GM19328 (cell line): Measurements from ENCODE around the gene UBE4B.
A peak's percentile ranks its signal among the peaks of the same experiment; 100 is the strongest.
"Not testable (repeated sequence)": the region's sequence is repeated elsewhere in the genome, so short reads cannot be mapped to it uniquely, and the experiment has no call there.

Experiments
- ATAC-seq: cut with Tn5 transposase; IDR thresholded peaks from one replicate; pipeline ENCODE4 v1.9.1; 2021; ENCODE audit warnings: mild to moderate bottlenecking, moderate library complexity; ENCODE audit not compliant: unreplicated experiment

Gene UBE4B

DNA sequence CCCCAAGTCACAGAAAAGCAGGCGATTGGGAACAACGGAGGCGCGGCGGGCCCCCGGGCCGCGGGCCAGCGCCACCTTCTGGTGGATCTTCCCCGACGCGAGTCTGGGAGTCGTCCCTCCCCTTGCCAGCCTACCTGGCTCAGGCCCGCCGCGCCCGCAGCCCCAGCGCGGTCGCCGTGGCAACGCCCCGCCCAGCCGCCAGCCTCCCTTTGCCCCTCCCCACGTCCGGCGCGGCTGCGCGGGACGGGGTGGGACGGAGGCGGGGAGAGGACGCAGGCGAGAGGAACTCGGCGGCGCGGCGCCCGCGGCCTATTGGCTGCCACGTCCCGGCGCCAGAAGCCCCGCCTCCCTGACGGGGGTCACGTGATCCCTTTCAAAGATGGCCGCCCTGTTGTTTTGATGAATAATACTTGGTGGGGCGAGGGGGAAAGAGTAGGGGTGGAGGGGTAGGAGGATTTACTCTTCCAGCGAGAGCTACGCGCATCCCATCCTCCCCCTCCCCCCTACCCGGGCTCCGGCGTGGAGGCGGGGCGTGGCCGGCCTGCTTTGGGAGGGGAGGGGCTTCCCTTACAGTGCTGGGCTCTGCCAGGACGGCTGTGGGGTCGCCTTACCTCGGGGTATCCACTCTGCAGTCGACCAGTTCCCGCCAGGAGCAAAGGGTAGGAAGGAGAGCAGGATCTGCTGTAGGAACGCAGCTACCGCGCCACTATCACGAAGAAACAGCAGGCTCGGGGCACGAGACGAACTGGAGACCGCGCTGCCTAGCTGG, at the start of gene UBE4B:
TSS of gene UBE4B (plus strand) at position 369 of the 769 bp plus-strand sequence. CDS start 713 bp downstream, outside the sequence.
- ATAC-seq = peak; percentile 98

DNA sequence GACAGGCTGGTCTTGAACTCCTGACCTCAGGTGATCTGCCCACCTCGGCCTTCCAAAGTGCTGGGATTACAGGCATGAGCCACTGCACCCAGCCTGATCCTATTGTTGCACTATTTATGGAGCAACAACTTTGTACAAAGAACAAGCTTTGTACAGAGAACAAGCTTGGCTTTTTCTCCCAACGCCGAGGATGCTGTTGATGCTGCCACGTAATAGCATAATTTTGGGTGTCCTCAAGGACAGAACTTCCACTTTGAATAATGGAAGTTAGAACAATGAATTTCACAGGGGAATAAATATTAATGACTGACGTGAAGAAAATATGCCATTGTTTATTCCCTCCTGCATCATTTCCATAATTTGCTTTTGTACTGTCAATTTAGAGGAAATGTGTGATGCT, 48.5 kb upstream of the UBE4B start:
- ATAC-seq = no peak

DNA sequence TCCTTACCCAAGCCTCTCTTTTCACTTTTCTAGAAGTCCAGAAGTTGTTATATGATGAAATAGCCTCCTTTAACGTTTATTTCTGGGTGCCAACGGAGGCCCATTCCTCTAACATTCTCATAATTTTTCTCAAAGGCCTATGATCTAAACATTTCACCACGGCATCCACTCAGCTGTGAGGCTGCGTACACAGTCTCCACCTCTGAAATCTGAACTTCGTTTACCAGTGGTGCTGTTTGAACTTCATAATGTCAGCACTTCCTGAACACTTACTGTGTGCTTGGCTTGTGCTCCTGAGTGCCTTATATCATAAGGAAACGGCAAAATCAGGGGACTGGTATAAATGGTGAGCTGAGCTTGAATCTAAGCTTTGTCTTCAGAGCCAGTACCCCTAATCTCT, 47.8 kb upstream of the UBE4B start:
- ATAC-seq = no peak

- ATAC-seq = no peak
Measured at GRCh38 chr1:9989773-9990172, 43.0 kb upstream of the UBE4B start.

DNA sequence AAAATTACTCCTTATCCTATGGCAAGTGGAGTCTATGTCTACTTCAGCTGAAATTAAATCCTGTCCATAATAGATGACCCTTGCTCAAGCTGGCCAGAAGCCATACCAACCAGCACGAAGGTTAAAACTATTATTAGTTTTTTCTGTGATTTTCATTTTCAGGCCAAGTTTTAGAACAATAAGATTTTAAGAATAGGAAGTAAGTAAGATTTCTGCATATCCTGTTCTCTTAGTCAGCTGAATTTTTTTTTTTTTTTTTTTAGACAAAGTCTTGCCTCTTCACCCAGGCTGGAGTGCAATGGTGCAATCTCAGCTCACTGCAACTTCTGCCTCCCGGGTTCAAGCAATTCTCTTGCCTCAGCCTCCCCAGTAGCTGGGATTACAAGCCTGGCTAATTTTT, 41.8 kb upstream of the UBE4B start:
- no peak for ATAC-seq

- no peak for ATAC-seq
Measured at GRCh38 chr1:9992910-9993309, 39.8 kb upstream of the UBE4B start.

- ATAC-seq = no peak
Measured at GRCh38 chr1:9993561-9994075, 39.1 kb upstream of the UBE4B start.

GRCh38 chr1:9996624-9997582, 35.9 kb upstream of the UBE4B start, which contains the start of gene RBP7:
RBP7 (plus strand) TSS chr1:9997228; CDS start chr1:9997259, 31 bp downstream.
- no peak for ATAC-seq

DNA sequence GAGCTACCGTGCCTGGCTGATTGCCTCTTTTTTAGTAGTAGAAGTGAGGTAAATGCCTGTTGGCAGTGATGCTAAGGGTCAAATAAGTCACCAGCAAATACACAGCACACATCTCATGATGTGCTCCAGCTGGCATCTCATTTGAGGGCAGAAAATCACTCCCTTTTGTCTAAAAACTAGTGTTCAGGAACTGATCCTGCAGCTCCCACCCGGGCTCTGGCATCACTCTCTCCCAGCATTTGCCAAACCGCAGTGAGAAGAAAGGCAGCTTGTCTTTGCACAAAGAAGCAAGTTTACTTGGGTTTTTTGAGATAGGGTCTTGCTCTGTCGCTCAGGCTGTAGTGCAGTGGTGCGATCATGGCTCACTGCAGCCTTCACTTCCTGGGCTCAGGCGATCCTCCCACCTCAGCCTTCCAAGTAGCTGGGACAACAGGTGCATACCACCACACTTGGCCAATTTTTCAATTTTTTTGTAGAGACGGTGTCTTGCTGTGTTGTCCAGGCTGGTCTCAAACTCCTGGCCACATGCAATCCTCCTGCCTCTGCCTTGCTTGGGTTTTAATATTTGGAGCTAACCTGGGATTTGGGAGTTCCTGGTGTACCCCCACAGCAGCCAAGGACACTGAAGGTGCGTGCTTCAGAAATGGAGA, 31.6 kb upstream of the UBE4B start:
- ATAC-seq = no peak

DNA sequence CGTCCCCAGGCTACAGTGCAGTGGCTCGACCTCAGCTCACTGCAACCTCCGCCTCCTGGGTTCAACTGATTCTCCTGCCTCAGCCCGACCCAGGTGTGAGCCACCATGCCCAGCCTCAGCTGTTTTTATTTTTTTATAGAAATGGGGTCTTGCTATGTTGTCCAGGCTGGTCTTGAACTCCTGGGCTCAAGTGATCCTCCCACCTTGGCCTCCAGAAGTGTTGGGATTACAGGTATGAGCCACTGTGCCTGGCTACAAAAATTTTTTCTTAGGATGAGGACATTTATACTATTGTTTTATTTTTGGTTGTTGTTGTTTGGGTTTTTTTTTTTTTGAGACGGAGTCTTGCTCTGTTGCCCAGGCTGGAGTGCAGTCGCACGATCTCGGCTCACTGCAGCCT, 27.5 kb upstream of the UBE4B start:
- ATAC-seq = not testable (repeated sequence)

- no peak for ATAC-seq
Measured at GRCh38 chr1:10007169-10007568, 25.6 kb upstream of the UBE4B start.

- ATAC-seq = no peak
Measured at GRCh38 chr1:10014016-10014415, 18.7 kb upstream of the UBE4B start.

DNA sequence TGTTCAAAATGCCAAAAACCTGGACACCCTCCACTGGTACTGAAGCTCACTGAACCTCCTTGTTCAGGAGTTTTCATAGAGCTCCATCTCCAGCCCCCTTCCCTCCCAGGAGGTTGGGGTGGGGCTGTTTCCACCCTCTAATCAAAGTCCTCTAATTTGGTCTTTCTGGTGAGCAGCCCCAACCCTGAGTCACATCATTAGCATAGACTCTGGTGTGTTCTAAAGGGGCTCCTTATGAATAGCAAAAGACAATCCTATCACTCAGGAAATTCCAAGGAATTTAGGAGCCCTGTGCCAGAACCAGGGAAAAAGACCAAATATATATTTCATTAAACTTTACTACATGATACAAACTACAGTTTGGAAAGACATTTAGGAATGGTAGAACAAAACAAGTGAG, 13.2 kb upstream of the UBE4B start:
- no peak for ATAC-seq

GRCh38 chr1:10020086-10020485, 12.7 kb upstream of the UBE4B start:
- no peak for ATAC-seq

DNA sequence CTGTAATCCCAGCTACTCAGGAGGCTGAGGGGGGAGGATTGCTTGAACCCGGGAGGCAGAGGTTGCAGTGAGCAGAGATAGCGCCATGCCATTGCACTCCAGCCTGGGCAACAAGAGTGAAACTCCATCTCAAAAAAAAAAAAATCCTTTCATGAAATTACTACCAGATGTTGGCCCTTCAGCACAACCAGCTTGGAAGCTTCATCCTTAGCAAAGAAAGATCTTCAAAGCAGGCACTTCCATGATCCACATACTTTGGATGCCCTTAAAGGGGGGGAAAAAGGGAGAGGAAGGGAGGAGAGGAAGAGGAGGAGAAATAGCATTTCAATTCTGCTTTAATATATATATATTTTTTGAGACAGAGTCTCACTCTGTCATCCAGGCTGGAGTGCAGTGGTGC, 12.1 kb upstream of the UBE4B start:
- not testable (repeated sequence) for ATAC-seq

DNA sequence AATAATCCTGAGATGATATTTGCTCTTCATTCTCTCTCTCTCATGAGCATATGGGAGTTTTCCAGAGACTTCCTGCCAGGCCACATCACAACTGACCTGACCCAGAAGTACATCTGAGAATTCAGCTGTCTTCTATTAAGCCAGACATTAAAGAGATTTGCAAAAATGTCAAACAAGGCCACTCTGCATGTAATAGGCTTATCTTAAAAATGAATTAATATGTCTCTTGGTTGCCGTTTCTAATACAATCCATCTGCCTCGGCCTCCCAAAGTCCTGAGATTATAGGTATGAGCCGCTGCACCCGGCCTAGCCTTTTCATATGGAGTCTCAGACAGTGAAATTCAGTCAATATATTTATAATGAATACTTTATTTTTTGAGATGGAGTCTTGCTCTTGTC, 10.8 kb upstream of the UBE4B start:
- ATAC-seq = not testable (repeated sequence)

- no peak for ATAC-seq
Measured at GRCh38 chr1:10022656-10023055, 10.1 kb upstream of the UBE4B start.

- no peak for ATAC-seq
Measured at GRCh38 chr1:10025354-10025753, 7.4 kb upstream of the UBE4B start.

- ATAC-seq = no peak
Measured at GRCh38 chr1:10027027-10027426, 5.7 kb upstream of the UBE4B start.

- not testable (repeated sequence) for ATAC-seq
Measured at GRCh38 chr1:10028956-10029500, 3.7 kb upstream of the UBE4B start.

DNA sequence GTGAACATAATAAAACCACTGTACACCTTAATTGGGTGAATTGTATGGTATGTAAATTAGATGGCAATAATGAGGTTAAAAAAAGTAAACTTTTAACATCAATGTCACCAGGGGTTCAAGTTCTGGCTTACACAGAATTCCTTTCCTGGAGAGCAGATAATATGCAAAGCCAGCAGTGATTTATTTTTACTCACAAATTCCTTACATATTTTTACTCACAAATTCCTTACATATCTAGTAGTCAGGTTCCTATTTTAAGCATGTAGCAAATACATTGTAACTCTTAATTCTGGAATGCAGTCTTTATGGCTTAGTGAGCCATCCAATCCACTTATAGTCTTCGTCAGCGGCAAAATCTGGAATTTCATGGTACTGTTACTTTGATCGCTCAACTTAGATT, 1.3 kb upstream of the UBE4B start:
- ATAC-seq = no peak
